Adrenal gland (tissue), 12 donors: ENCODE data around the gene CEPT1. TPM values are rescaled to one million over a fixed set of nuclear protein-coding genes. Genes with fewer than 3 reads are reported as not detected.
A peak's percentile ranks its signal among the peaks of the same experiment; 100 is the strongest.

Source experiments
- DNase-seq, 7 donors: peaks; one replicate each; pipeline ENCODE4 v3.0.0-alpha.2; 2019 to 2020
- H3K27ac ChIP-seq, 5 donors: fragments of 200-600 bp; sonication (generic) in 4 of 5; 1 replicate in 3 of 5; 2 replicates in 2 of 5; pipeline versions ENCODE4 v1.5.1 to v1.8.0; 2016 to 2020; ENCODE audit warnings: mild to moderate bottlenecking in 1 of 5
- H3K27me3 ChIP-seq: fragments of 200-600 bp; 2 replicates; pipeline ENCODE4 v1.8.0; 2021
- H3K36me3 ChIP-seq, 2 donors: fragments of 200-600 bp; replicated peaks in 1 of 2; 1 replicate in 1 of 2; 2 replicates in 1 of 2; pipeline versions ENCODE4 v1.5.1 to v1.8.0; 2018 to 2022
- H3K4me1 ChIP-seq, 2 donors: fragments of 200-600 bp; replicated peaks in 1 of 2; 1 replicate in 1 of 2; 2 replicates in 1 of 2; pipeline versions ENCODE4 v1.5.1 to v1.8.0; 2018 to 2021
- H3K4me3 ChIP-seq, 4 donors: fragments of 200-600 bp; sonication (generic) in 3 of 4; one replicate each; pipeline ENCODE4 v1.5.1; 2016 to 2018
- H3K9me3 ChIP-seq, 3 donors: fragments of 200-600 bp; sonication (generic) in 1 of 3; replicated peaks in 1 of 3; 1 replicate in 2 of 3; 2 replicates in 1 of 3; pipeline versions ENCODE4 v1.5.1 to v1.8.0; 2016 to 2021
- CTCF ChIP-seq, 6 experiments: fragments of 450-650 bp in 4 of 6; fragments of 200-600 bp in 2 of 6; sonication (generic) in 1 of 6; IDR thresholded peaks; 1 replicate in 5 of 6; 2 replicates in 1 of 6; pipeline versions ENCODE4 v1.5.1 to v1.8.0; 2016 to 2021; ENCODE audit warnings: antibody characterized with exemption in 6 of 6, mild to moderate bottlenecking in 2 of 6, moderate library complexity in 1 of 6
- POLR2A ChIP-seq, 2 donors: fragments of 450-650 bp; IDR thresholded peaks; one replicate each; pipeline ENCODE4 v1.6.1; 2017; ENCODE audit warnings: antibody characterized with exemption in 2 of 2, mild to moderate bottlenecking in 2 of 2, moderate library complexity in 1 of 2
- WGBS, 4 donors: extraction: QIAGEN DNeasy Blood & Tissue Kit in 2 of 4; methylation state at CpG; one replicate each; pipeline versions ENCODE4 v1.1.5 to v1.1.7; 2013 to 2017; 5-methylcytosine and 5-hydroxymethylcytosine counted together
- intact Hi-C, 2 donors: fragments of 100-400 bp; cut with DNase I; formaldehyde crosslinking; loops; one replicate each; pipeline versions ENCODE4 v1.14.1 to v1.15.0; 2022 to 2023
- polyA plus RNA-seq, 3 donors: library from polyadenylated mRNA; stranded (reverse); fragments of 200-250 nt in 2 of 3; fragments of 350-450 nt in 1 of 3; fragmentation: Illumina TruSeq in 1 of 3; extraction: RNeasy Lipid Tissue Mini Kit (QIAGEN cat#74804) in 1 of 3; gene quantifications; one replicate each; pipeline ENCODE4 v1.2.3, GENCODE V29; 2013 to 2014
- total RNA-seq, 9 donors: library from RNA; depleted of rRNA in 4 of 9; stranded (reverse); fragments of >200 nt in 4 of 9; fragments of 120-200 nt in 1 of 9; fragmentation: NEBNext Ultra II Directional in 1 of 9; extraction: Animal tissue kit (Norgen Biotek cat#: 25700) in 1 of 9; gene quantifications; one replicate each; pipeline versions ENCODE4 v1.1.0 to v1.2.4, GENCODE V29; 2013 to 2023
- donor health status: healthy with polysubstance abuse.
- donor health status: Bipolar disorder and iron deficiency.
- donor health status: DM: yes; HTN: yes; CAD: no.
- donor health status: DM: no; HTN: no; CAD: no.
- donor health status: DM: no; HTN: no; CAD: no.
- donor health status: DM: yes; HTN: yes; CAD: no.

The CEPT1 gene
- total and polyA plus RNA-seq, 12 donors: 17.0 to 55.8 (median 38.1) TPM

- peaks cover 8 to 10% of the 10 kb centered on the region in 2 donors for H3K4me1 ChIP-seq
- H3K36me3 ChIP-seq: no peaks in the 10 kb centered on the region
- no peak for TF ChIP-seq CTCF (IDR thresholded peaks at IDR 0.05)
- TF ChIP-seq POLR2A (IDR thresholded peaks at IDR 0.05): no peak
- 83 to 93% (median 86%) methylated on average over 6 of the region's 6 CpGs for WGBS, 4 donors
- no peak overlapping the region for H3K4me3 ChIP-seq
- H3K27me3 ChIP-seq: no peaks in the 10 kb centered on the region
- DNase-seq: no peak
- intact Hi-C loops: loop anchor here (5.0 kb wide), 2 partner anchors 177 to 182 kb away; no protein-coding TSS in a partner anchor
- no peak overlapping the region for H3K27ac ChIP-seq
- no peaks in the 10 kb centered on the region for H3K9me3 ChIP-seq
Measured at GRCh38 chr1:111220302-111220890, 80.4 kb downstream of the CEPT1 start.

GRCh38 chr1:111221276-111221632 is 81.2 kb downstream of the CEPT1 start:
- TF ChIP-seq CTCF (IDR thresholded peaks at IDR 0.05) (no peak), POLR2A (IDR thresholded peaks at IDR 0.05) (no peak)
- no peaks in the 10 kb centered on the region for H3K9me3 ChIP-seq
- no peaks in the 10 kb centered on the region for H3K36me3 ChIP-seq
- no peak overlapping the region for H3K4me3 ChIP-seq
- peaks cover 8 to 10% of the 10 kb centered on the region in 2 donors for H3K4me1 ChIP-seq
- no peak overlapping the region for H3K27ac ChIP-seq
- 28 to 45% (median 36%) methylated on average over 2 of the region's 2 CpGs for WGBS, 4 donors
- H3K27me3 ChIP-seq: no peaks in the 10 kb centered on the region
- intact Hi-C loops: loop anchor here (5.0 kb wide), 2 partner anchors 176 to 181 kb away; no protein-coding TSS in a partner anchor
- no peak for DNase-seq

- Histone ChIP-seq H3K9me3 (no peaks in the 10 kb centered on the region), H3K36me3 (no peaks in the 10 kb centered on the region), H3K27me3 (no peaks in the 10 kb centered on the region), H3K4me3 (no peak overlapping the region), H3K27ac (no peak overlapping the region), H3K4me1 (peaks cover 8 to 10% of the 10 kb centered on the region in 2 donors)
- 51 to 65% (median 62%) methylated on average over 5 of the region's 5 CpGs for WGBS, 4 donors
- no peak for TF ChIP-seq POLR2A (IDR thresholded peaks at IDR 0.05)
- no peak for TF ChIP-seq CTCF (IDR thresholded peaks at IDR 0.05)
- no peak for DNase-seq
- intact Hi-C loops: loop anchor here (5.0 kb wide), 2 partner anchors 176 to 181 kb away; no protein-coding TSS in a partner anchor
Measured at GRCh38 chr1:111221633-111222291, 81.7 kb downstream of the CEPT1 start.

- Histone ChIP-seq H3K27me3 (no peaks in the 10 kb centered on the region), H3K4me1 (peaks cover 10 to 11% of the 10 kb centered on the region in 2 donors), H3K36me3 (no peaks in the 10 kb centered on the region), H3K9me3 (no peaks in the 10 kb centered on the region), H3K27ac (no peak overlapping the region), H3K4me3 (no peak overlapping the region)
- TF ChIP-seq POLR2A (IDR thresholded peaks at IDR 0.05) (no peak), CTCF (IDR thresholded peaks at IDR 0.05) (peak; percentile 79 to 95 (median 90))
- intact Hi-C loops: loop anchor here (5.0 kb wide), 2 partner anchors 175 to 180 kb away; no protein-coding TSS in a partner anchor
- DNase-seq: peak; percentile 75 to 91 (median 83)
- 21 to 26% (median 25%) methylated on average over 10 of the region's 10 CpGs for WGBS, 4 donors
Measured at GRCh38 chr1:111222308-111223125, 82.5 kb downstream of the CEPT1 start.
